HG02588 (cell line): ENCODE measurements around the gene C11orf58.

Experiments
- ATAC-seq: cut with Tn5 transposase; IDR thresholded peaks from one replicate; pipeline ENCODE4 v1.9.1; 2021; ENCODE audit warnings: mild to moderate bottlenecking, moderate library complexity; ENCODE audit not compliant: unreplicated experiment

Gene C11orf58

DNA sequence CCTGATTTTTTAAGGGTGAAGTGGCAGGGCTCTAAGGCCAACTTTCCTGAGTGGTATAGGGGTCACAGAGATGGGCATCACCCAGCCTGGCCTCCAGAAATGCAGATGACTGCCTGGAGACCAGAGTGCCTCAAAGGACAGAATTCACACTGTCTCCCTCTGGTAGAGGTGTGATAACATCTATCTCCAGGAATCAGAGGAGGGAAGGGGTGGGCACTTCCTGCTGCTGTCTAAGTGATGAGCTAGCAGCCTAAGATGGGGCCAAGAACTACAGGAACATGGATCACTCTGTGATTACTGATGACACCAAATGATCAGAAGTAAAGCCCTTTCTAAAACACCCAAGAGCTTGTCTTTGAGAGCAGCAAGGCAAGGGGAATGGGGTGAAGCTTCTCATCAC, 61.9 kb downstream of the C11orf58 start:
- no peak for ATAC-seq

DNA sequence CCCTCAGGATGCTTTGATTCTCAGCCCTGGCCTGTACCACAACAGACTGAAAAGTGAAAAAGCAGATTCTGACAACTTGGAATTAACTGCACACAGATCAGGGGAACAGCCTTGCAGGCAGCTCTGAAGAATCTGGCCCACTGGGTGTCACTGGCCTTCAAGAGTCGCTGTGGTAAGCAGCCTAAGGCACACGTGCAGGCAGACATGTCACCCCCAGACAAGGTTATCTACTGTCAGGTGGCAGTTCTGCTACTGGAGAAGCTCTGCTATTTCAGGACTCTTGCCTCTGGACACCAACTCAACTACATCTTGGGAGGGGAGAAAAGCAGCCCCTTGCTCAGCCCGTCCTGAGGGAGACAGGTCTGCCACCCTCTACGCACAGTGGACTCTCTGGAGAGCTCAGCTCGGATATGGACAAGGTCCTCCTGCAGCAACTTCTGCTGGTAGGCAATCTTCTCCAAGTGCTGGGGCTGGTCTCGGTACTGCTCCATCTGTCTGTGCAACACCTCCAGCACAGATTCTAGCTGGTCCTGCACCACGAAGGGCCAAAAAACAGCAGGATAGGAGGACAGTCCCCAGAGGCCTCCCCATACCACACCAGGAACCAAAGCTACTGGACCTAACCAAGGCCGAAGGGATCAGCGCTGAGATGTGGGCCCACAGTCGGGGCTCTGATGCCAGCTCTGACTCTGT, 63.0 kb downstream of the C11orf58 start:
- no peak for ATAC-seq

DNA sequence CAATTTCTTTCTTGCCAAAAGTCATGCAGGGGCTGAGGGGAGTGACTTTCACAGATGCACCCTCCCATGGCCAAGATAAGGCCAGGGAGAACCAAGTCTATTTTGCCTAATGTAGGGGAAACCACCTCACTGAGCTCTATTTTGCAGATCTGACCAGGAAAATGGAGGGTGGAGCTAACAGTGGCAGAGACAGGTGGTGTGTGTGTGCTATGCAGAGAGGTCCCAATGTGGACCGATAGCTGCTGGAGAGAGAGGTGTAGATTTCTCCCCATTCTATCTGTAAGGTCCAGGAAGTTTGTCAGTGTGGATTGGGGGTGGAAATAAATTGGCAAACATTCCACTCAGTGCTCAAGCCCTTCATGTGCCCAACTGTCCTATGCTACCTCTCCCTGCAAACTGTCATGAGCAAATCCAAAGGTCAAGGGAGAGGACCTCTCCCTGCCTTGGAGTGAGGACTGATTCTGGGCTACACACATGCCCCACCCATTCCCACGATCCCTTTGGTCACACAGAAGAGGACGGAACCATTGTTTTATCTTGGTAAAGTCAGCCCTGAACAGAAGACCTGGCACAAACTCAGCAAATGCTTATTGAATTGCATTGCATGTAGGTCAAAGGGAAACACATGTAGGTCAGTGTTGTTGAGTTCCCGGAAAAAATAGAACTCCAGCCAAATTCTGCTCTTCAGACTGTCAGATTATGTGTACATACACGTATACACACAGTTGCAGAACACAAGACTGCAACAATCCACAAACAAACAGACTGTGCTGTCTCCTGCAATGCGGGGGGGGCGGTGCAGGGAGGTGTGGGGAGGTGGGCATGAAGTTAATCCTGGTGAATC, 65.9 kb downstream of the C11orf58 start:
- ATAC-seq, result no peak

GRCh38 chr11:16805938-16806337, 67.5 kb downstream of the C11orf58 start:
- no peak for ATAC-seq

DNA sequence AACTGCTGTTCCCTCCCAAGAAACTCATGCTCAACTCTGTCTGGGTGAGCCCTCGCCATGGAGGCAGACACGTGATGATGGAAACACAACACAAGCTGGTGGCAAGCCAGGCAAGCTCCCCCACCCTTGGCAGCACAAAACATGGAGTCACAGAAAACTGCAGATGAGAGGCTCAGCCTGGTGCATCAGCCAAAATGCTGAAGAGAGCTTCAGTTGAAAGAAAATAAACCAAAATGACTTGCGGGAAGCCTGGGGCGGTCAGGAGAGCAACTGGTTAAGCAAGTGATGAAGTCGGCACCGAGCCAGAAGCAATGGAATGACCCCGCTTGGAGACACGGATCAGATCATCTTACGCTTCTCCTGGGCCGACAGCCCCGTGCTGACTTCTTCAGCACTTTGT, 68.3 kb downstream of the C11orf58 start:
- ATAC-seq, result no peak

DNA sequence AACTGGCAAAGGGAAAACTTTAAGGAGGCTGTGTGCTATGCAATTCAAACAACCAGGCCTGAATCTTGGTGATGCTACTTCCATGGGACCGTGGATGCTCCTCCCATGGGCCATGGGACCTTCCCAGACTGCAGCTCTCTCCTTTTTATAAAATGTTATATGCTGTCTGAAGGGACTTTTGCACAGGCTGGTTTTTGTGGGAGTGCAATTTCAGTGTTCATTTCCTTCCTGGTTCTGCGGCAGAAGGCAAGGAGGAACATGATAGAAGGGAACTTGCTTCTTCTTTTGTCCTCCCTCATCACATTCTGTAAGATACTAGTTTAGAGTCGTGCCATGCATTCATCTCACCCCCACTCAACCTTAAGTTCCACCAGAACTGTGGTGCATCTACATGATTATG, 68.9 kb downstream of the C11orf58 start:
- no peak for ATAC-seq
